ENCODE measurements around the gene TMEM208. TPM values are rescaled to one million over a fixed set of nuclear protein-coding genes. Genes with fewer than 3 reads are reported as not detected.
A peak's percentile ranks its signal among the peaks of the same experiment; 100 is the strongest.

Gene TMEM208
- total RNA-seq, 4 donors from 2014 or later = 19.5 to 26.7 (median 23.8) TPM

- DNase-seq (ENCODE audit: extremely low spot score) = no peak
- Histone ChIP-seq H3K36me3 (peaks cover 36 to 59% (median 55%) of the 10 kb centered on the region in 4 donors), H3K4me3 (no peak overlapping the region), H3K27me3 (no peaks in the 10 kb centered on the region), H3K27ac (replicated peaks in 1 of 4) (no peak overlapping the region), H3K4me1 (peaks cover 38 to 56% (median 52%) of the 10 kb centered on the region in 4 donors), H3K9me3 (no peaks in the 10 kb centered on the region)
- TF ChIP-seq POLR2AphosphoS5 (IDR thresholded peaks at IDR 0.05) (no peak), POLR2A (IDR thresholded peaks at IDR 0.05; ENCODE audit: low read depth) (no peak), EP300 (IDR thresholded peaks at IDR 0.05) (no peak), CTCF (IDR thresholded peaks at IDR 0.05) (no peak)
- intact Hi-C loops (cut with DNase I) = no loop called here
- WGBS = 93% methylated on average over 5 of the region's 6 CpGs
These were observed 32.7 kb upstream of the TMEM208 start for GRCh38 chr16:67194260-67194659.

DNA sequence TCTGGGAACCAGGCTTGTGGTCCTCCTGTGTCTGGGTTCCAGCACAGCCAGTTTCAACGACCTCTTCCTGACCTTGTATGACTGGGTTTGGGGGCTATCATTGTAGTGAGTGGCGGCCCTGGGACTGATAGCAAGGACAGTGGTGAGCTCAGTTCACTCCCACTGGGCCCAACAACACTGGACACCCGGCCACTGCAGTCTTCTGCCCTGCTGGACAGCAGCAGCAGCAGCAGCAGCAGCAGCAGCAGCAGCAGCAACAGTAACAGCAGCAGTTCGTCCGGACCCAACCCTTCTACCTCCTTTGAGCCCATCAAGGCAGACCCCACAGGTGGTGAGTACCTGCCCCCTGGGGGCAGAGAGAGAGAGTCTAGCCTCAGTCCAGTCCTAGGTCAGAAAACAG, 31.3 kb upstream of the TMEM208 start:
- WGBS = 57% methylated on average over 3 of the region's 5 CpGs
- H3K27me3 ChIP-seq = no peaks in the 10 kb centered on the region
- no peak overlapping the region for H3K27ac ChIP-seq (replicated peaks in 1 of 4)
- H3K9me3 ChIP-seq = no peaks in the 10 kb centered on the region
- H3K4me1 ChIP-seq = peaks cover 38 to 63% (median 58%) of the 10 kb centered on the region in 4 donors
- TF ChIP-seq POLR2A (IDR thresholded peaks at IDR 0.05; ENCODE audit: low read depth) = no peak
- TF ChIP-seq POLR2AphosphoS5 (IDR thresholded peaks at IDR 0.05) = no peak
- no peak for TF ChIP-seq CTCF (IDR thresholded peaks at IDR 0.05)
- no peak for TF ChIP-seq EP300 (IDR thresholded peaks at IDR 0.05)
- intact Hi-C loops (cut with DNase I) = no loop called here
- peaks cover 36 to 68% (median 59%) of the 10 kb centered on the region in 4 donors for H3K36me3 ChIP-seq
- no peak overlapping the region for H3K4me3 ChIP-seq
- DNase-seq (ENCODE audit: extremely low spot score) = no peak

- H3K27ac ChIP-seq (replicated peaks in 1 of 4) = no peak overlapping the region
- WGBS = 100% methylated on average over 1 of the region's 1 CpG
- H3K4me3 ChIP-seq = no peak overlapping the region
- TF ChIP-seq POLR2AphosphoS5 (IDR thresholded peaks at IDR 0.05) (no peak), CTCF (IDR thresholded peaks at IDR 0.05) (no peak), EP300 (IDR thresholded peaks at IDR 0.05) (no peak), POLR2A (IDR thresholded peaks at IDR 0.05; ENCODE audit: low read depth) (no peak)
- intact Hi-C loops (cut with DNase I) = no loop called here
- no peaks in the 10 kb centered on the region for H3K9me3 ChIP-seq
- peaks cover 27 to 52% (median 48%) of the 10 kb centered on the region in 4 donors for H3K4me1 ChIP-seq
- peaks cover 36 to 78% (median 67%) of the 10 kb centered on the region in 4 donors for H3K36me3 ChIP-seq
- DNase-seq (ENCODE audit: extremely low spot score) = no peak
- H3K27me3 ChIP-seq = no peaks in the 10 kb centered on the region
These were observed 30.0 kb upstream of the TMEM208 start for GRCh38 chr16:67196881-67197280.

DNA sequence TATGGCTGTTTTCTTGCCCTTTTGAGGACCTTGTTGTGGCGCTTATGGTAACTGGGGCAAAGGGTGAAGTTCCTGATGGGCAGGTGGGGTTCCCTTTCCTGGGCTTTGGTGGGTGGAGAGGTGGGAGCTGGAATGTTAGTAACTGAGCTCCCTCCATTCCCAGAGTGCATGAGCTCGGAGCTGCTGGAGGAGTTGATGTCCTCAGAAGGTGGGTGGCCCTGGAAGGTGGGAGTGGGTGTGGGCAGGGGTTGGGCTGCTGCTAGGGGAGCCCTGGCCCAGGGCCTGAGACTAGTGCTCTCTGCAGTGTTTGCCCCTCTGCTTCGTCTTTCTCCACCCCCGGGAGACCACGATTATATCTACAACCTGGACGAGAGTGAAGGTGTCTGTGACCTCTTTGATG, 29.2 kb upstream of the TMEM208 start:
- H3K9me3 ChIP-seq = no peaks in the 10 kb centered on the region
- no peaks in the 10 kb centered on the region for H3K27me3 ChIP-seq
- H3K36me3 ChIP-seq = peaks cover 36 to 86% (median 76%) of the 10 kb centered on the region in 4 donors
- WGBS = 80% methylated on average over 4 of the region's 6 CpGs
- H3K27ac ChIP-seq (replicated peaks in 1 of 4) = no peak overlapping the region
- intact Hi-C loops (cut with DNase I) = no loop called here
- DNase-seq (ENCODE audit: extremely low spot score) = no peak
- H3K4me1 ChIP-seq = peaks cover 24 to 48% (median 44%) of the 10 kb centered on the region in 4 donors
- no peak overlapping the region for H3K4me3 ChIP-seq
- TF ChIP-seq EP300 (IDR thresholded peaks at IDR 0.05) = no peak
- TF ChIP-seq POLR2A (IDR thresholded peaks at IDR 0.05; ENCODE audit: low read depth) = no peak
- TF ChIP-seq POLR2AphosphoS5 (IDR thresholded peaks at IDR 0.05) = no peak
- TF ChIP-seq CTCF (IDR thresholded peaks at IDR 0.05) = no peak

GRCh38 chr16:67198238-67198734, 28.6 kb upstream of the TMEM208 start:
- intact Hi-C loops (cut with DNase I) = no loop called here
- Histone ChIP-seq H3K36me3 (peaks cover 41 to 91% (median 81%) of the 10 kb centered on the region in 4 donors), H3K27me3 (no peaks in the 10 kb centered on the region), H3K27ac (replicated peaks in 1 of 4) (no peak overlapping the region), H3K4me1 (peaks cover 18 to 42% (median 38%) of the 10 kb centered on the region in 4 donors), H3K4me3 (no peak overlapping the region), H3K9me3 (no peaks in the 10 kb centered on the region)
- TF ChIP-seq CTCF (IDR thresholded peaks at IDR 0.05) (peak; percentile 17 to 48 (median 18)), POLR2A (IDR thresholded peaks at IDR 0.05; ENCODE audit: low read depth) (no peak), POLR2AphosphoS5 (IDR thresholded peaks at IDR 0.05) (peak in 1 of 2 donors; percentile 5), EP300 (IDR thresholded peaks at IDR 0.05) (no peak)
- DNase-seq (ENCODE audit: extremely low spot score) = no peak
- WGBS = 51% methylated on average over 7 of the region's 12 CpGs
